DOHH2 (cell line): ENCODE results near the gene MAP3K5.

Source experiments
- CTCF ChIP-seq: fragments of 200-600 bp; sonication (generic); IDR thresholded peaks from one replicate; pipeline ENCODE4 v1.5.1; 2014; ENCODE audit warnings: antibody characterized with exemption, mild to moderate bottlenecking, low read depth, low read length; ENCODE audit not compliant: poor library complexity, severe bottlenecking
- EZH2phosphoT487 ChIP-seq: fragments of 200-600 bp; sonication (generic); IDR thresholded peaks from 2 replicates; pipeline ENCODE4 v1.6.1; 2017; ENCODE audit warnings: borderline replicate concordance, mild to moderate bottlenecking, antibody characterized with exemption, low read length, moderate library complexity, mixed read lengths

DNA sequence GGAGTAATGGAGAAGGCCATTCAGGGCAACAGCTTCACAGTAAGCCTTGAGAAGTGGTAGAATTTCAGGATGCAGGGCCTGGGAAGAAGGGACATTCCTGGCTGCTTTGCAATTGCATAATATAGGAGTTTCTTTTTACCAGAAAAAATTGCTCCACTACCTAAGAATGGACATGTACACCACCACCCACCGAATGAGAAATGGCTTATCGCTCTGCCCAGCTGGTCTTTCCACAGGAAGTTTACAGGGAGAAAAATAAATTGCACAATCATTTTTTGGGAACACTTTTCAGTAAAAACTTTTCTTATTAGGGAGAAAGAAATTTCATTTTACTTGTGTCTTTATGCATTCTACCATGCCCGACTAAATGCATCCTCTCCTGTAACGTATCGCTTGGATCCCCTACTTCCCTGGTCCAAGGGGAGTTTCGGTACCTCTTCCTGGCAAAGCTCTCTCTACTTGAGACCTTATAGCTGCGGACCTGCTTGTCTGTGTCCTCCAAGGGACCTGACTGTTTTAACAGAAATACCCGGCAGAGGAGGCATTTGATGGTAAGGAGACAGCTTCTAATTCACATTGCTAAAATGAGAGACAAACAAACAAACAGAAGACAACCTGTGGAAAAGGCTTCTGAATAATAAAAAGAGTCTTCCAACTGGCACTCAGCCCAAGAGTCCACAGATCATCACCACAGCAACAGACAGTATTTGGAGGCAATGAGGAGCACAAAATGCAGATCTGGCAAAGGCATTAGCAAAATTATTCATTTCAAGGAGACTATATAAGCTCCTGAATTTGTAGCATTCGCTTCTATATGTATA, 54.2 kb downstream of the MAP3K5 start:
- no peak for TF ChIP-seq CTCF
- no peak for TF ChIP-seq EZH2phosphoT487
